Vagina (tissue), 2 donors: ENCODE data around the gene MAD1L1.

Experiments
- POLR2A ChIP-seq, 2 donors: fragments of 450-650 bp; IDR thresholded peaks; one replicate each; pipeline ENCODE4 v1.6.1; 2017; ENCODE audit warnings: antibody characterized with exemption in 2 of 2, mild to moderate bottlenecking in 2 of 2, moderate library complexity in 2 of 2
- TF ChIP-seq, protein P1 (sequence below), 3 experiments: fragments of 450-650 bp in 2 of 3; fragments of 200-600 bp in 1 of 3; sonication (generic) in 1 of 3; IDR thresholded peaks; one replicate each; pipeline ENCODE4 v1.5.1; 2017 to 2019; ENCODE audit warnings: antibody characterized with exemption in 3 of 3, mild to moderate bottlenecking in 2 of 3, moderate library complexity in 2 of 3

DNA sequence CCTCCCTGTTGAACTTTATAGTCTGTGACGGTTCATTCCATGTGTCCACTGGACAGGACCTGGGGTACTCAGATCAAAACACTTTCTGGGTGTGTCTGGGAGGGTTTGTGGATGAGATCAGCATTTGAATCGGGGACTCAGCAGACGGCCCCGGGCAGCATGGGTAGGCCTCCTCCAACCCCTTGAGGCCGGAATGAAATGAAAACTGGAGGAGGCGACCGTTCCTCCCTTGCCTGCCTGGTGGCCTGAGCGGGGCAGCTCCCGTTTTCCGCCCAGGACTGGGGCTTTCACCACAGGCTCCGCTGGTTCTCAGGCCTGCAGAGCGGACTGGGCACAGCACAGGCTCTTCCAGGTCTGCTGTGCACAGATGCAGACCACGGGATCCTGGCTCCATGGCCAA lies 247.7 kb downstream of the MAD1L1 start:
- no peak for TF ChIP-seq POLR2A (IDR thresholded peaks at IDR 0.05)
- TF ChIP-seq, protein P1, sequence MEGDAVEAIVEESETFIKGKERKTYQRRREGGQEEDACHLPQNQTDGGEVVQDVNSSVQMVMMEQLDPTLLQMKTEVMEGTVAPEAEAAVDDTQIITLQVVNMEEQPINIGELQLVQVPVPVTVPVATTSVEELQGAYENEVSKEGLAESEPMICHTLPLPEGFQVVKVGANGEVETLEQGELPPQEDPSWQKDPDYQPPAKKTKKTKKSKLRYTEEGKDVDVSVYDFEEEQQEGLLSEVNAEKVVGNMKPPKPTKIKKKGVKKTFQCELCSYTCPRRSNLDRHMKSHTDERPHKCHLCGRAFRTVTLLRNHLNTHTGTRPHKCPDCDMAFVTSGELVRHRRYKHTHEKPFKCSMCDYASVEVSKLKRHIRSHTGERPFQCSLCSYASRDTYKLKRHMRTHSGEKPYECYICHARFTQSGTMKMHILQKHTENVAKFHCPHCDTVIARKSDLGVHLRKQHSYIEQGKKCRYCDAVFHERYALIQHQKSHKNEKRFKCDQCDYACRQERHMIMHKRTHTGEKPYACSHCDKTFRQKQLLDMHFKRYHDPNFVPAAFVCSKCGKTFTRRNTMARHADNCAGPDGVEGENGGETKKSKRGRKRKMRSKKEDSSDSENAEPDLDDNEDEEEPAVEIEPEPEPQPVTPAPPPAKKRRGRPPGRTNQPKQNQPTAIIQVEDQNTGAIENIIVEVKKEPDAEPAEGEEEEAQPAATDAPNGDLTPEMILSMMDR (IDR thresholded peaks at IDR 0.05) = no peak
